GM23338 (cell line): ENCODE measurements around the gene TBKBP1. TPM values are rescaled to one million over a fixed set of nuclear protein-coding genes. Genes with fewer than 3 reads are reported as not detected.

Source experiments
- ATAC-seq: fragments of 200-7000 bp; cut with Tn5 transposase; 3 replicates; pipeline ENCODE4 v1.9.1; 2020
- DNase-seq: peaks from one replicate; pipeline ENCODE4 v3.0.0-alpha.2; 2015; ENCODE audit warnings: low spot score
- H2AFZ ChIP-seq: fragments of 200-600 bp; sonication (generic); 2 replicates; pipeline ENCODE4 v1.8.0; 2016; ENCODE audit warnings: antibody characterized with exemption, mild to moderate bottlenecking, moderate library complexity
- H3F3A ChIP-seq: fragments of 200-600 bp; sonication (generic); replicated peaks from 2 replicates; pipeline ENCODE4 v1.8.0; 2017; ENCODE audit warnings: antibody characterized with exemption, mixed run types, low read depth
- H3K27ac ChIP-seq: fragments of 200-600 bp; sonication (generic); 2 replicates; pipeline ENCODE4 v1.6.1; 2016; ENCODE audit warnings: low read depth
- H3K27me3 ChIP-seq: fragments of 200-600 bp; sonication (generic); 2 replicates; pipeline ENCODE4 v1.8.0; 2016; ENCODE audit warnings: mild to moderate bottlenecking, mixed run types, moderate library complexity; ENCODE audit not compliant: insufficient read depth
- H3K36me3 ChIP-seq: fragments of 200-600 bp; sonication (generic); 2 replicates; pipeline ENCODE4 v1.8.0; 2016; ENCODE audit warnings: mild to moderate bottlenecking; ENCODE audit not compliant: insufficient read depth
- H3K4me1 ChIP-seq: fragments of 200-600 bp; sonication (generic); 2 replicates; pipeline ENCODE4 v1.8.0; 2016; ENCODE audit warnings: mild to moderate bottlenecking, moderate library complexity; ENCODE audit not compliant: insufficient read depth
- H3K4me2 ChIP-seq: fragments of 200-600 bp; sonication (generic); 2 replicates; pipeline ENCODE4 v1.7.1; 2017; ENCODE audit warnings: mixed run types
- H3K4me3 ChIP-seq: fragments of 200-600 bp; sonication (generic); 2 replicates; pipeline ENCODE4 v1.6.1; 2016; ENCODE audit warnings: mixed run types
- H3K79me2 ChIP-seq: fragments of 200-600 bp; sonication (generic); replicated peaks from 2 replicates; pipeline ENCODE4 v1.8.0; 2017; ENCODE audit warnings: mild to moderate bottlenecking; ENCODE audit not compliant: insufficient read depth
- H3K9me2 ChIP-seq: fragments of 200-600 bp; sonication (generic); 2 replicates; pipeline ENCODE4 v1.8.0; 2017; ENCODE audit not compliant: insufficient read depth
- H4K20me1 ChIP-seq: fragments of 200-600 bp; sonication (generic); replicated peaks from 2 replicates; pipeline ENCODE4 v1.8.0; 2017; ENCODE audit warnings: mild to moderate bottlenecking; ENCODE audit not compliant: insufficient read depth
- H3K27ac Mint-ChIP-seq: 2 replicates; pipeline ENCODE4 v1.8.0; 2020; ENCODE audit warnings: inconsistent platforms, mild to moderate bottlenecking, moderate library complexity, mixed read lengths
- H3K27me3 Mint-ChIP-seq: 3 replicates; pipeline ENCODE4 v1.8.0; 2022; ENCODE audit warnings: low read depth, mild to moderate bottlenecking, moderate library complexity, mixed read lengths, inconsistent platforms; ENCODE audit not compliant: insufficient read depth, poor library complexity
- H3K36me3 Mint-ChIP-seq: 3 replicates; pipeline ENCODE4 v1.8.0; 2021; ENCODE audit warnings: low read depth, mild to moderate bottlenecking, inconsistent platforms, moderate library complexity, mixed read lengths
- H3K4me1 Mint-ChIP-seq: 3 replicates; pipeline ENCODE4 v1.8.0; 2020; ENCODE audit warnings: mild to moderate bottlenecking, inconsistent platforms, mixed read lengths
- H3K4me3 Mint-ChIP-seq: 3 replicates; pipeline ENCODE4 v1.8.0; 2021; ENCODE audit warnings: moderate library complexity, mild to moderate bottlenecking, inconsistent platforms, mixed read lengths
- H3K9me3 Mint-ChIP-seq: 3 replicates; pipeline ENCODE4 v1.8.0; 2020; ENCODE audit warnings: moderate library complexity, mild to moderate bottlenecking, inconsistent platforms, mixed read lengths
- CREB1 ChIP-seq: fragments of 250-450 bp; sonication (Bioruptor Pico); IDR thresholded peaks from 2 replicates; pipeline ENCODE4 v1.5.0; 2020; ENCODE audit warnings: low read depth, mild to moderate bottlenecking, moderate library complexity
- EZH2 ChIP-seq: fragments of 200-600 bp; sonication (generic); IDR thresholded peaks from one replicate; pipeline ENCODE4 v1.8.0; 2017; ENCODE audit warnings: antibody characterized with exemption, mild to moderate bottlenecking, low read depth; ENCODE audit not compliant: unreplicated experiment
- EZH2phosphoT487 ChIP-seq: fragments of 200-600 bp; sonication (generic); IDR thresholded peaks from one replicate; pipeline ENCODE4 v1.8.1; 2018; ENCODE audit warnings: antibody characterized with exemption; ENCODE audit not compliant: unreplicated experiment
- NANOG ChIP-seq: IDR thresholded peaks from 2 replicates; pipeline ENCODE4 v1.6.1; 2016; ENCODE audit warnings: antibody characterized with exemption, borderline replicate concordance
- POLR2AphosphoS5 ChIP-seq: IDR thresholded peaks from 2 replicates; pipeline ENCODE4 v1.6.1; 2016; ENCODE audit warnings: antibody characterized with exemption, low read depth
- polyA plus RNA-seq: library from polyadenylated mRNA; unstranded; fragments of >200 nt; fragmentation: Nextera tagmentation; extraction: Ambion mirVana; gene quantifications from 2 replicates; pipeline ENCODE4 v1.2.1, GENCODE V29; 2016
- total RNA-seq: library from RNA; depleted of rRNA; stranded (reverse); fragments of >200 nt; shearing (Covaris generic); gene quantifications from 2 replicates; pipeline ENCODE4 v1.2.3, GENCODE V29; 2014
- TF ChIP-seq, protein P1 (sequence below): fragments of 250-450 bp; sonication (Bioruptor Pico); IDR thresholded peaks from 2 replicates; pipeline ENCODE4 v1.5.0; 2020; ENCODE audit warnings: mild to moderate bottlenecking, moderate library complexity

The TBKBP1 gene
- total and polyA plus RNA-seq, 2 experiments from 2014 or later = 2.5 to 12.1 TPM

DNA sequence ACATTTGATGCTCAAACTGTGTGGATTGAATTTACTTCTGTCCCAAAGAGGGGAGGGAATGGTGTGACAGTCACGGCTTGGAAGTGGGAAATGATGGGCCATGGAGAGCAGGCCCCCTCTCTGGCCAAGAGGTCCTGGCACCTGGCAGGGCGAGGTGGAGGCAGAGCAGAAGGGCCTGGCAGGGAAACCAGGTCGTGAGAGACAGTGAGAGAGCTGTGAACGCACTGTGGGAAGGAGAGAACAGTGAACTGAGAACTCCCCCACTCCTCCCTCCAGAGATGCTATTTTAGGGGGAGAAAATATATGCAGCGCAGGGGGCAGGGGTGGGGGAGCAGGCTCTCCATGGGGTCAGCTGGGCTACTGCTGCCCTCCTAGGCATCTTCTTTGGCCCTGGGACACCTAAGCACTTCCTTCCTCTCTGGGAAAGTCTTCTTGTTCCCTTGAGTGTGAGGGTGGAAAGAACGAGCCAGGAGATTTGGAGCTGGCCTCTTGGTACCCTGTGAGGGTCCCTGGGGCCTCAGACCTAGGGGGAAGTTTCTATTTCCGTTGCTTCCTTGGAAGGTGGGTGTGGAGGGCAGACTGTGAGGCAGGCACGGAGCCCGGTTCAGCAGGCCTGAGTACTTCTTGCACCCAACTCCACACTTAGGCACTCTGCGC is 21.8 kb downstream of the TBKBP1 start:
- Histone ChIP-seq H2AFZ (no peak overlapping the region), H3K4me2 (no peak overlapping the region), H3K4me1 (peaks cover 17% of the 10 kb centered on the region; the same call in 1 of the 2 replicates), H3K4me3 (no peak overlapping the region), H3K9me2 (no peaks in the 10 kb centered on the region), H3K27ac (no peak overlapping the region), H3K36me3 (no peaks in the 10 kb centered on the region), H3K27me3 (peaks cover 24% of the 10 kb centered on the region), H4K20me1 (no peaks in the 10 kb centered on the region), H3K79me2 (no peaks in the 10 kb centered on the region), H3F3A (no peaks in the 10 kb centered on the region)
- no peak for TF ChIP-seq NANOG
- no peak for TF ChIP-seq CREB1
- TF ChIP-seq EZH2 = no peak
- TF ChIP-seq, protein P1, sequence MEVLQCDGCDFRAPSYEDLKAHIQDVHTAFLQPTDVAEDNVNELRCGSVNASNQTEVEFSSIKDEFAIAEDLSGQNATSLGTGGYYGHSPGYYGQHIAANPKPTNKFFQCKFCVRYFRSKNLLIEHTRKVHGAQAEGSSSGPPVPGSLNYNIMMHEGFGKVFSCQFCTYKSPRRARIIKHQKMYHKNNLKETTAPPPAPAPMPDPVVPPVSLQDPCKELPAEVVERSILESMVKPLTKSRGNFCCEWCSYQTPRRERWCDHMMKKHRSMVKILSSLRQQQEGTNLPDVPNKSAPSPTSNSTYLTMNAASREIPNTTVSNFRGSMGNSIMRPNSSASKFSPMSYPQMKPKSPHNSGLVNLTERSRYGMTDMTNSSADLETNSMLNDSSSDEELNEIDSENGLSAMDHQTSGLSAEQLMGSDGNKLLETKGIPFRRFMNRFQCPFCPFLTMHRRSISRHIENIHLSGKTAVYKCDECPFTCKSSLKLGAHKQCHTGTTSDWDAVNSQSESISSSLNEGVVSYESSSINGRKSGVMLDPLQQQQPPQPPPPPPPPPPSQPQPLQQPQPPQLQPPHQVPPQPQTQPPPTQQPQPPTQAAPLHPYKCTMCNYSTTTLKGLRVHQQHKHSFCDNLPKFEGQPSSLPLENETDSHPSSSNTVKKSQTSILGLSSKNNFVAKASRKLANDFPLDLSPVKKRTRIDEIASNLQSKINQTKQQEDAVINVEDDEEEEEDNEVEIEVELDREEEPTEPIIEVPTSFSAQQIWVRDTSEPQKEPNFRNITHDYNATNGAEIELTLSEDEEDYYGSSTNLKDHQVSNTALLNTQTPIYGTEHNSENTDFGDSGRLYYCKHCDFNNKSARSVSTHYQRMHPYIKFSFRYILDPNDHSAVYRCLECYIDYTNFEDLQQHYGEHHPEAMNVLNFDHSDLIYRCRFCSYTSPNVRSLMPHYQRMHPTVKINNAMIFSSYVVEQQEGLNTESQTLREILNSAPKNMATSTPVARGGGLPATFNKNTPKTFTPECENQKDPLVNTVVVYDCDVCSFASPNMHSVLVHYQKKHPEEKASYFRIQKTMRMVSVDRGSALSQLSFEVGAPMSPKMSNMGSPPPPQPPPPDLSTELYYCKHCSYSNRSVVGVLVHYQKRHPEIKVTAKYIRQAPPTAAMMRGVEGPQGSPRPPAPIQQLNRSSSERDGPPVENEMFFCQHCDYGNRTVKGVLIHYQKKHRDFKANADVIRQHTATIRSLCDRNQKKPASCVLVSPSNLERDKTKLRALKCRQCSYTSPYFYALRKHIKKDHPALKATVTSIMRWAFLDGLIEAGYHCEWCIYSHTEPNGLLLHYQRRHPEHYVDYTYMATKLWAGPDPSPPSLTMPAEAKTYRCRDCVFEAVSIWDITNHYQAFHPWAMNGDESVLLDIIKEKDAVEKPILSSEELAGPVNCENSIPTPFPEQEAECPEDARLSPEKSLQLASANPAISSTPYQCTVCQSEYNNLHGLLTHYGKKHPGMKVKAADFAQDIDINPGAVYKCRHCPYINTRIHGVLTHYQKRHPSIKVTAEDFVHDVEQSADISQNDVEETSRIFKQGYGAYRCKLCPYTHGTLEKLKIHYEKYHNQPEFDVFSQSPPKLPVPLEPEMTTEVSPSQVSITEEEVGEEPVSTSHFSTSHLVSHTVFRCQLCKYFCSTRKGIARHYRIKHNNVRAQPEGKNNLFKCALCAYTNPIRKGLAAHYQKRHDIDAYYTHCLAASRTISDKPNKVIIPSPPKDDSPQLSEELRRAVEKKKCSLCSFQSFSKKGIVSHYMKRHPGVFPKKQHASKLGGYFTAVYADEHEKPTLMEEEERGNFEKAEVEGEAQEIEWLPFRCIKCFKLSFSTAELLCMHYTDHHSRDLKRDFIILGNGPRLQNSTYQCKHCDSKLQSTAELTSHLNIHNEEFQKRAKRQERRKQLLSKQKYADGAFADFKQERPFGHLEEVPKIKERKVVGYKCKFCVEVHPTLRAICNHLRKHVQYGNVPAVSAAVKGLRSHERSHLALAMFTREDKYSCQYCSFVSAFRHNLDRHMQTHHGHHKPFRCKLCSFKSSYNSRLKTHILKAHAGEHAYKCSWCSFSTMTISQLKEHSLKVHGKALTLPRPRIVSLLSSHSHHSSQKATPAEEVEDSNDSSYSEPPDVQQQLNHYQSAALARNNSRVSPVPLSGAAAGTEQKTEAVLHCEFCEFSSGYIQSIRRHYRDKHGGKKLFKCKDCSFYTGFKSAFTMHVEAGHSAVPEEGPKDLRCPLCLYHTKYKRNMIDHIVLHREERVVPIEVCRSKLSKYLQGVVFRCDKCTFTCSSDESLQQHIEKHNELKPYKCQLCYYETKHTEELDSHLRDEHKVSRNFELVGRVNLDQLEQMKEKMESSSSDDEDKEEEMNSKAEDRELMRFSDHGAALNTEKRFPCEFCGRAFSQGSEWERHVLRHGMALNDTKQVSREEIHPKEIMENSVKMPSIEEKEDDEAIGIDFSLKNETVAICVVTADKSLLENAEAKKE (CRISPR knock-in tag) = no peak
- no peak for TF ChIP-seq POLR2AphosphoS5
- peaks cover 26% of the 10 kb centered on the region for H3K27me3 Mint-ChIP-seq
- ATAC-seq (no peak), DNase-seq (no peak)
- peaks cover 37% of the 10 kb centered on the region for H3K4me1 Mint-ChIP-seq
- H3K27ac Mint-ChIP-seq = no peak overlapping the region
- no peaks in the 10 kb centered on the region; the same call in 2 of the 3 replicates for H3K36me3 Mint-ChIP-seq
- H3K4me3 Mint-ChIP-seq = no peak overlapping the region; the same call in 2 of the 3 replicates
- no peaks in the 10 kb centered on the region; the same call in 2 of the 3 replicates for H3K9me3 Mint-ChIP-seq

DNA sequence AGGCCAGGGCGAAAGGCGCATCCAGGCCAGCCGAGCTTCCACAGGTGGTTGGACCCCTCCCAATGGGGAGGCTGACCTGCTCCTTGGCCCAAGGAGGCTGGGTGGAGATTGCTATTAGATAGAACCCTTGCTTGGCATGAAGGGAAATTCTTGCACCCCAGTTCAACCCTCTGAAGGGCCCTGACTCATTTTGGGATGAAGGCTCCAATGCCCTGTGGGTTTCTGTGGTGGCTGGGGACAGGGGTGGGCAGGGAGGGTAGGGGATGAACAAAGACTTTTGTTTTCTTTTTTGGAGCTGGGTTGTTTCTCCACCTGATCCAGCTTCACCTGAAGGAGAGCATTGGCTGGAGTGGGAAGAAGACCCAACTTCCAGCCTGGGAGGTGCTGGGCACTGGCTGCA is 22.4 kb downstream of the TBKBP1 start:
- Mint-ChIP-seq H3K27ac (no peak overlapping the region), H3K4me1 (peaks cover 38% of the 10 kb centered on the region), H3K36me3 (no peaks in the 10 kb centered on the region; the same call in 2 of the 3 replicates), H3K9me3 (no peaks in the 10 kb centered on the region; the same call in 2 of the 3 replicates), H3K4me3 (no peak overlapping the region), H3K27me3 (peaks cover 27% of the 10 kb centered on the region)
- Histone ChIP-seq H3K79me2 (no peaks in the 10 kb centered on the region), H2AFZ (no peak overlapping the region), H3K4me3 (no peak overlapping the region), H3K27ac (no peak overlapping the region), H4K20me1 (no peaks in the 10 kb centered on the region), H3K27me3 (peaks cover 29% of the 10 kb centered on the region), H3K4me1 (peaks cover 22% of the 10 kb centered on the region; the same call in 1 of the 2 replicates), H3F3A (no peaks in the 10 kb centered on the region), H3K9me2 (no peaks in the 10 kb centered on the region), H3K4me2 (no peak overlapping the region), H3K36me3 (no peaks in the 10 kb centered on the region)
- no peak for DNase-seq
- ATAC-seq = no peak
- TF ChIP-seq EZH2phosphoT487 = no peak
- TF ChIP-seq, protein P1 (CRISPR knock-in tag) = no peak
